ENCODE measurements around the gene SMYD3.

Gene SMYD3

DNA sequence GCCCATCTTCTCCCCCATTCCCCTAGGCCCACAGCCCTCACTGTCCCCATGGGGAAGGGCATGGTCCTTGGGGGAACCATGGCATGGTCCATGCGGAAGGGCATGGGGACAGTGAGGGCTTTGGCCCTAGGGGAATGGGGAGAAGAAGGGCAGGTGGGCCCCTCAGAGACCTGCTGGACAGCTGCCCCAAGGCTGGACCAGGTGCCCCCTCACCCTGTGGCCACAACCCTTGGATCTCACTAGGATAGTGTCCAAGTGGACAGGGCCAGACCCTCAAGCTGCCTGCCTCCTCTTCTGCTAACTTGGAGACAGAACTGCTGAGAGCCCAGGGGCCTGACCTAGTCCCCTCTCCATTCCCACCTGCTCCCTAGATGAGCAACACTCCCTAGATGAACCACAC is 12.4 kb upstream of the SMYD3 start (continued):
- TF ChIP-seq, protein P1, sequence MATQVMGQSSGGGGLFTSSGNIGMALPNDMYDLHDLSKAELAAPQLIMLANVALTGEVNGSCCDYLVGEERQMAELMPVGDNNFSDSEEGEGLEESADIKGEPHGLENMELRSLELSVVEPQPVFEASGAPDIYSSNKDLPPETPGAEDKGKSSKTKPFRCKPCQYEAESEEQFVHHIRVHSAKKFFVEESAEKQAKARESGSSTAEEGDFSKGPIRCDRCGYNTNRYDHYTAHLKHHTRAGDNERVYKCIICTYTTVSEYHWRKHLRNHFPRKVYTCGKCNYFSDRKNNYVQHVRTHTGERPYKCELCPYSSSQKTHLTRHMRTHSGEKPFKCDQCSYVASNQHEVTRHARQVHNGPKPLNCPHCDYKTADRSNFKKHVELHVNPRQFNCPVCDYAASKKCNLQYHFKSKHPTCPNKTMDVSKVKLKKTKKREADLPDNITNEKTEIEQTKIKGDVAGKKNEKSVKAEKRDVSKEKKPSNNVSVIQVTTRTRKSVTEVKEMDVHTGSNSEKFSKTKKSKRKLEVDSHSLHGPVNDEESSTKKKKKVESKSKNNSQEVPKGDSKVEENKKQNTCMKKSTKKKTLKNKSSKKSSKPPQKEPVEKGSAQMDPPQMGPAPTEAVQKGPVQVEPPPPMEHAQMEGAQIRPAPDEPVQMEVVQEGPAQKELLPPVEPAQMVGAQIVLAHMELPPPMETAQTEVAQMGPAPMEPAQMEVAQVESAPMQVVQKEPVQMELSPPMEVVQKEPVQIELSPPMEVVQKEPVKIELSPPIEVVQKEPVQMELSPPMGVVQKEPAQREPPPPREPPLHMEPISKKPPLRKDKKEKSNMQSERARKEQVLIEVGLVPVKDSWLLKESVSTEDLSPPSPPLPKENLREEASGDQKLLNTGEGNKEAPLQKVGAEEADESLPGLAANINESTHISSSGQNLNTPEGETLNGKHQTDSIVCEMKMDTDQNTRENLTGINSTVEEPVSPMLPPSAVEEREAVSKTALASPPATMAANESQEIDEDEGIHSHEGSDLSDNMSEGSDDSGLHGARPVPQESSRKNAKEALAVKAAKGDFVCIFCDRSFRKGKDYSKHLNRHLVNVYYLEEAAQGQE (tag by site-specific recombination; IDR thresholded peaks at IDR 0.05): no peak
- TF ChIP-seq OVOL3 (tag by site-specific recombination; IDR thresholded peaks at IDR 0.05) (no peak), ZNF560 (tag by site-specific recombination; IDR thresholded peaks at IDR 0.05; ENCODE audit: borderline replicate concordance) (no peak), ZNF707 (tag by site-specific recombination; IDR thresholded peaks at IDR 0.05) (no peak), ZNF423 (tag by site-specific recombination; IDR thresholded peaks at IDR 0.05) (no peak)

DNA sequence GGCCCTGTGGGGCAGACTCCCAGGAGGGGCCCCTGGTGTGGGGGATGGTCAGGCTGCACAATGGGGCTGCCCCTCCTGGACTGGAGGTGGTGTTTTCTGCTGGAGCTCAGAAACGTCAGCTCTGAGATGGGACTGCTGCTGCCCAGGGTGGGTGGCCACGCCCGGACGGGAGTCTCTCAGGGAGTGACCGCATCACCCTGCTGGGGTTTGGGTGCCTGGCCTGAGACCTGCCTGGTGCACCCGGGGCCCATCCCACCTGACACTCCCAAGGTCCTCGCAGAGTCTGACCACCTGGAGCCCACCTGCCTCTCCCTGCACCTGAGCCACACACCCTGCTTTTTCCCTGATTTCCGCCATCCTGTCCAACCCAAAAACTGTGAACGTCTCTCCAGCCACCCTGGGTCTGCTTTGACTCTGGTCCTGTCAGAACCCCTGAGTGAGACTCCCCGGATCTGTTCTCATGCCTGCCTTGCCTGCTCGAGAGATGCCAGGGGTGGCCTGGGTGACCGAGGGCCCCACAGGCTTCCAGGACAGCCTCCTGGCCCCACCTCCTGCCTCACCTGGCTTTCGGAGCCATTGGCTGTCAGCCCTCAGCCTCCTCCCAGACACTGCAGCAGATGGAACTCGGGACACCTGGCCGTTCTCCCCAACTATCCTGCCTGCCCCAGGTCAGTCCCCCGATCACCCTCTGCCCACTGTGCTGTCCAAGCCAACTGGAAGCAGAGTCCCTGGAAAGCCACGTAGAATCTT is 11.6 kb upstream of the SMYD3 start:
- H3K4me3 ChIP-seq (ENCODE audit: low read depth, low read length): no peak overlapping the region
- H3K27ac ChIP-seq (ENCODE audit: extremely low read depth, low read depth, low read length): no peak overlapping the region
- POLR2A ChIA-PET: no interaction called here
- H3K9me3 ChIP-seq (ENCODE audit: control insufficient read depth, insufficient read depth, low read depth, low read length): no peaks in the 10 kb centered on the region
- TF ChIP-seq ZNF146 (tag by site-specific recombination; IDR thresholded peaks at IDR 0.05) (no peak), GLIS1 (tag by site-specific recombination; IDR thresholded peaks at IDR 0.05) (no peak), ZNF239 (tag by site-specific recombination; IDR thresholded peaks at IDR 0.05) (no peak), MEIS1 (CRISPR knock-in tag; IDR thresholded peaks at IDR 0.05; ENCODE audit: borderline replicate concordance) (no peak), TCF7L2 (IDR thresholded peaks at IDR 0.05; ENCODE audit: borderline replicate concordance, low read depth, low read length) (no peak), ZBTB48 (tag by site-specific recombination; IDR thresholded peaks at IDR 0.05) (no peak), ZBTB20 (tag by site-specific recombination; IDR thresholded peaks at IDR 0.05) (no peak), ZNF2 (tag by site-specific recombination; IDR thresholded peaks at IDR 0.05) (no peak), ZNF37A (tag by site-specific recombination; IDR thresholded peaks at IDR 0.05) (no peak), ZNF157 (tag by site-specific recombination; IDR thresholded peaks at IDR 0.05) (no peak), TRIM28 (IDR thresholded peaks at IDR 0.05; ENCODE audit: borderline replicate concordance, low read length) (no peak), ZNF529 (tag by site-specific recombination; IDR thresholded peaks at IDR 0.05; ENCODE audit: insufficient replicate concordance) (no peak), ZNF549 (tag by site-specific recombination; IDR thresholded peaks at IDR 0.05) (no peak), HOXD13 (CRISPR knock-in tag; IDR thresholded peaks at IDR 0.05; ENCODE audit: borderline replicate concordance) (no peak), ZNF202 (tag by site-specific recombination; IDR thresholded peaks at IDR 0.05; ENCODE audit: borderline replicate concordance) (no peak), ZNF629 (tag by site-specific recombination; IDR thresholded peaks at IDR 0.05) (no peak)
- TF ChIP-seq, protein P2, sequence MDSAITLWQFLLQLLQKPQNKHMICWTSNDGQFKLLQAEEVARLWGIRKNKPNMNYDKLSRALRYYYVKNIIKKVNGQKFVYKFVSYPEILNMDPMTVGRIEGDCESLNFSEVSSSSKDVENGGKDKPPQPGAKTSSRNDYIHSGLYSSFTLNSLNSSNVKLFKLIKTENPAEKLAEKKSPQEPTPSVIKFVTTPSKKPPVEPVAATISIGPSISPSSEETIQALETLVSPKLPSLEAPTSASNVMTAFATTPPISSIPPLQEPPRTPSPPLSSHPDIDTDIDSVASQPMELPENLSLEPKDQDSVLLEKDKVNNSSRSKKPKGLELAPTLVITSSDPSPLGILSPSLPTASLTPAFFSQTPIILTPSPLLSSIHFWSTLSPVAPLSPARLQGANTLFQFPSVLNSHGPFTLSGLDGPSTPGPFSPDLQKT (IDR thresholded peaks at IDR 0.05; ENCODE audit: borderline replicate concordance, low read depth, low read length): no peak
- TF ChIP-seq, protein P3, sequence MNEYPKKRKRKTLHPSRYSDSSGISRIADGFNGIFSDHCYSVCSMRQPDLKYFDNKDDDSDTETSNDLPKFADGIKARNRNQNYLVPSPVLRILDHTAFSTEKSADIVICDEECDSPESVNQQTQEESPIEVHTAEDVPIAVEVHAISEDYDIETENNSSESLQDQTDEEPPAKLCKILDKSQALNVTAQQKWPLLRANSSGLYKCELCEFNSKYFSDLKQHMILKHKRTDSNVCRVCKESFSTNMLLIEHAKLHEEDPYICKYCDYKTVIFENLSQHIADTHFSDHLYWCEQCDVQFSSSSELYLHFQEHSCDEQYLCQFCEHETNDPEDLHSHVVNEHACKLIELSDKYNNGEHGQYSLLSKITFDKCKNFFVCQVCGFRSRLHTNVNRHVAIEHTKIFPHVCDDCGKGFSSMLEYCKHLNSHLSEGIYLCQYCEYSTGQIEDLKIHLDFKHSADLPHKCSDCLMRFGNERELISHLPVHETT (tag by site-specific recombination; IDR thresholded peaks at IDR 0.05): no peak
- no peaks in the 10 kb centered on the region for H3K4me1 ChIP-seq (ENCODE audit: control insufficient read depth, insufficient read depth, low read length)
- no peaks in the 10 kb centered on the region for H3K36me3 ChIP-seq (ENCODE audit: control insufficient read depth in 2 of 2, insufficient read depth in 1 of 2, low read length in 2 of 2)
- CTCF ChIA-PET: no interaction called here
